BLaER1 treated with 17β-estradiol and CSF1 and Interleukin-3, amounts not matched to agents 10 nM and 100 nM (cell line): ENCODE results near the gene MTA1.

Experiments used
- H3K27ac ChIP-seq, 11 experiments: shearing (Covaris generic); formaldehyde crosslinking; 2 replicates each; pipeline ENCODE4 v1.8.1; 2022
- H3K27me3 ChIP-seq, 11 experiments: shearing (Covaris generic); formaldehyde crosslinking; 2 replicates each; pipeline ENCODE4 v1.8.1; 2022
- H3K36me3 ChIP-seq, 11 experiments: shearing (Covaris generic); formaldehyde crosslinking; 2 replicates each; pipeline ENCODE4 v1.8.1; 2022
- H3K4me1 ChIP-seq, 10 experiments: shearing (Covaris generic); formaldehyde crosslinking; 2 replicates each; pipeline ENCODE4 v1.8.1; 2022
- H3K4me2 ChIP-seq, 11 experiments: shearing (Covaris generic); formaldehyde crosslinking; 2 replicates each; pipeline ENCODE4 v1.8.1; 2022
- H3K4me3 ChIP-seq, 10 experiments: shearing (Covaris generic); formaldehyde crosslinking; 2 replicates each; pipeline ENCODE4 v1.8.1; 2022
- H3K9ac ChIP-seq, 11 experiments: shearing (Covaris generic); formaldehyde crosslinking; 2 replicates each; pipeline ENCODE4 v1.8.1; 2022
- H3K9me3 ChIP-seq, 11 experiments: shearing (Covaris generic); formaldehyde crosslinking; replicated peaks in 1 of 11; 2 replicates each; pipeline ENCODE4 v1.8.1; 2022
- H4K20me1 ChIP-seq, 11 experiments: shearing (Covaris generic); formaldehyde crosslinking; 2 replicates each; pipeline ENCODE4 v1.8.1; 2022
- Cebpa-rat ChIP-seq, 11 experiments: shearing (Covaris generic); IDR thresholded peaks; 2 replicates each; pipeline ENCODE4 v1.8.1; 2022

MTA1 gene

DNA sequence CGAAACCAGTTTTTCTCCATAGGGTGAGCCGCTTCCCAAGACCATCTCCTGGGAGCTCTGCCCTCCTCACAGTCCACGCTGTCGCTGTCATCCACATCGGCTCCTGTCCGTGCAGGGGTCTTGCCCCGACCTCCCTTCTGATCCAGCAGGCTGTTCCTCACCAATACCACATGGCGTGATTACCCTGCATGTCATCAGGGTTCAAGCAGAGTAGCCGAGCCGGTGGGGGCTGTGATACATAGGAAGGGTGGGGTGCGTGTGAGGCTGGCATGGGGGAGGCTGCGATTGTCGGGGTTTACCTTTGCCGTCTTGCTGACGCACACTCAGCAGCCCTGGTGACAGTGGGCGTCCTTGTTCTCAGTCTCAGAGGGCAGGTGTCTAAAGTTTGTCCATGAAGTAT, 88.4 kb downstream of the MTA1 start:
- Histone ChIP-seq H3K27me3 (peaks cover 0 to 7% (median 0%) of the 10 kb centered on the region in 11 experiments; a peak in 5 of 22 replicates), H3K36me3 (no peaks in the 10 kb centered on the region), H3K9ac (no peak overlapping the region), H4K20me1 (peaks cover 0 to 4% (median 0%) of the 10 kb centered on the region in 11 experiments; a peak in 1 of 22 replicates), H3K4me3 (no peak overlapping the region), H3K27ac (no peak overlapping the region), H3K9me3 (no peaks in the 10 kb centered on the region), H3K4me1 (peaks cover 0 to 46% (median 33%) of the 10 kb centered on the region in 10 experiments; a peak in 17 of 20 replicates), H3K4me2 (peak overlapping the region in 8 of 11 experiments; percentile 20 to 75 (median 51); a peak in 15 of 22 replicates)
- no peak for TF ChIP-seq Cebpa-rat (IDR thresholded peaks at IDR 0.05)

- Histone ChIP-seq H3K4me3 (no peak overlapping the region), H3K27ac (no peak overlapping the region), H3K4me1 (peaks cover 0 to 42% (median 32%) of the 10 kb centered on the region in 10 experiments; a peak in 17 of 20 replicates), H3K9ac (no peak overlapping the region), H4K20me1 (no peaks in the 10 kb centered on the region), H3K4me2 (peak overlapping the region in 6 of 11 experiments; percentile 34 to 75 (median 64); a peak in 7 of 22 replicates), H3K36me3 (no peaks in the 10 kb centered on the region), H3K9me3 (no peaks in the 10 kb centered on the region), H3K27me3 (peaks cover 0 to 7% (median 0%) of the 10 kb centered on the region in 11 experiments; a peak in 5 of 22 replicates)
- no peak for TF ChIP-seq Cebpa-rat (IDR thresholded peaks at IDR 0.05)
Measured at GRCh38 chr14:105508601-105509000, 89.0 kb downstream of the MTA1 start.

DNA sequence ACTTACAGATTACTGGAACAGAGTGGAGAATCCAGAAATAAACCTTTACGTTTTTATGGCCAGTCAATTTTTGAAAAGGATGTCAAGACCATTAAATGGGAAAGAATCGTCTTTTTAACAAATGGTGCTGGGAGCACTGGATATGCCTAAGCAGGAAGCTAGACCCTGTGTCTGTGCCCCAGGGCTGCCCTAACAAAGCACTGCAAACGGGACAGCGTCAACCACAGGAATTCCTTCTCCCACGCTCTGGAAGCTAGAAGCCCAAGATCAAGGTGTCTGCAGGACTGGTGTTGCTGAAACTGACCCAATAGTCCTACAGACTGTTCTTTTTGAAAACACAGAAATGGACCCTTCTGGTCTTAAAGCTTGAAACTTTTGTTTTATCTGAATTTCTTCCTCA, 97.5 kb downstream of the MTA1 start:
- no peak overlapping the region for H3K4me2 ChIP-seq
- H3K27ac ChIP-seq = no peak overlapping the region
- no peaks in the 10 kb centered on the region for H3K36me3 ChIP-seq
- no peak overlapping the region for H3K4me3 ChIP-seq
- no peak overlapping the region for H3K9ac ChIP-seq
- TF ChIP-seq Cebpa-rat (IDR thresholded peaks at IDR 0.05) = no peak
- no peaks in the 10 kb centered on the region for H3K27me3 ChIP-seq
- H4K20me1 ChIP-seq = no peaks in the 10 kb centered on the region
- H3K4me1 ChIP-seq = peaks cover 0 to 3% (median under 1%) of the 10 kb centered on the region in 10 experiments; a peak in 9 of 20 replicates
- peaks cover 13 to 32% (median 21%) of the 10 kb centered on the region in 11 experiments; a peak in 21 of 22 replicates for H3K9me3 ChIP-seq

GRCh38 chr14:105519946-105520698, 100.5 kb downstream of the MTA1 start:
- no peak overlapping the region for H3K4me2 ChIP-seq
- H3K9me3 ChIP-seq = peaks cover 13 to 22% (median 16%) of the 10 kb centered on the region in 11 experiments; a peak in 21 of 22 replicates
- no peaks in the 10 kb centered on the region for H4K20me1 ChIP-seq
- no peak overlapping the region for H3K9ac ChIP-seq
- H3K27me3 ChIP-seq = no peaks in the 10 kb centered on the region
- H3K27ac ChIP-seq = no peak overlapping the region
- peaks cover 0 to 5% (median under 1%) of the 10 kb centered on the region in 10 experiments; a peak in 7 of 20 replicates for H3K4me1 ChIP-seq
- H3K36me3 ChIP-seq = no peaks in the 10 kb centered on the region
- no peak for TF ChIP-seq Cebpa-rat (IDR thresholded peaks at IDR 0.05)
- H3K4me3 ChIP-seq = no peak overlapping the region
